Tibial nerve (tissue), 4 donors: Measurements from ENCODE around the gene MDM1. TPM values are rescaled to one million over a fixed set of nuclear protein-coding genes. Genes with fewer than 3 reads are reported as not detected.

ENCODE experiments used
- DNase-seq, 2 donors: peaks; one replicate each; pipeline ENCODE4 v3.0.0-alpha.2; 2019; ENCODE audit warnings: low spot score in 2 of 2
- H3K27ac ChIP-seq, 4 donors: fragments of 200-600 bp; sonication (generic) in 3 of 4; one replicate each; pipeline ENCODE4 v1.5.1; 2017 to 2019; ENCODE audit warnings: mild to moderate bottlenecking in 1 of 4
- H3K27me3 ChIP-seq, 2 donors: fragments of 200-600 bp; sonication (generic) in 1 of 2; one replicate each; pipeline versions ENCODE4 v1.5.1 to v1.6.0; 2017 to 2019
- H3K36me3 ChIP-seq, 3 donors: fragments of 200-600 bp; sonication (generic); one replicate each; pipeline ENCODE4 v1.5.1; 2018 to 2019
- H3K4me1 ChIP-seq, 4 donors: fragments of 200-600 bp; sonication (generic) in 3 of 4; one replicate each; pipeline ENCODE4 v1.5.1; 2017 to 2019
- H3K4me3 ChIP-seq, 4 donors: fragments of 200-600 bp; sonication (generic) in 3 of 4; one replicate each; pipeline ENCODE4 v1.5.1; 2017 to 2019; ENCODE audit warnings: mild to moderate bottlenecking in 1 of 4, moderate library complexity in 1 of 4
- H3K9me3 ChIP-seq, 4 donors: fragments of 200-600 bp; sonication (generic) in 3 of 4; one replicate each; pipeline ENCODE4 v1.5.1; 2017 to 2019
- CTCF ChIP-seq, 5 experiments: fragments of 200-600 bp in 3 of 5; fragments of 450-650 bp in 2 of 5; sonication (generic) in 3 of 5; IDR thresholded peaks; one replicate each; pipeline ENCODE4 v1.5.1; 2016 to 2019; ENCODE audit warnings: antibody characterized with exemption in 5 of 5, mild to moderate bottlenecking in 3 of 5, moderate library complexity in 2 of 5
- EP300 ChIP-seq, 2 donors: sonication (generic); formaldehyde crosslinking; IDR thresholded peaks; one replicate each; pipeline ENCODE4 v1.6.1; 2017; ENCODE audit warnings: antibody characterized with exemption in 2 of 2, mild to moderate bottlenecking in 1 of 2
- POLR2A ChIP-seq, 2 donors: fragments of 450-650 bp; IDR thresholded peaks; one replicate each; pipeline ENCODE4 v1.6.1; 2017; ENCODE audit warnings: antibody characterized with exemption in 2 of 2, mild to moderate bottlenecking in 2 of 2, moderate library complexity in 2 of 2
- WGBS, 2 donors: methylation state at CpG; one replicate each; pipeline ENCODE4 v1.1.5; 2018; 5-methylcytosine and 5-hydroxymethylcytosine counted together
- total RNA-seq, 4 donors: library from RNA; depleted of rRNA; stranded (reverse); fragments of >200 nt; gene quantifications; one replicate each; pipeline ENCODE4 v1.1.0, GENCODE V29; 2016

Gene MDM1
- total RNA-seq, 4 donors from 2014 or later: 11.2 to 49.8 (median 23.3) TPM

DNA sequence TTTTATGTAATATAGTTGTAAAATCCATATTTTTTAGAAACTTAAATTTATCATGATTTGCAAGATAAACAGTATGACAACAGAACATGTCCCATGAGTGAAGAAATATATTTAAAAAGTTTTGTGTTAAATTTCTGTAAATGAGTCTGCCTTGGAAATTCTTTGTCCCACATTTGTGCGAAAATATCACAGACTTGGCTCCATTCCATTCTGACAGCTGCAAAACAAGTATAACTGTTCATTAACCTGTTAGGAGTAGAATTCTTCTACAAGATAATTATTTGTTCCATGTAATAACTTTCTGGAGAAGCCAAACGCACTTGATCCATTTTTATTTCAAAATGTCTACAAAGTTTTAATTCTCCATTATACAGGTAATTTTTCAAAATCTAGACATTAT lies 37.9 kb downstream of the MDM1 start:
- Histone ChIP-seq H3K27ac (no peak overlapping the region), H3K27me3 (no peaks in the 10 kb centered on the region), H3K9me3 (no peaks in the 10 kb centered on the region), H3K36me3 (peaks cover 0 to 28% (median 0%) of the 10 kb centered on the region in 3 donors), H3K4me1 (peaks cover 0 to 7% (median 3%) of the 10 kb centered on the region in 4 donors), H3K4me3 (no peak overlapping the region)
- 23 to 24% methylated on average over 2 of the region's 2 CpGs for WGBS, 2 donors
- TF ChIP-seq POLR2A (IDR thresholded peaks at IDR 0.05): no peak
- no peak for TF ChIP-seq CTCF (IDR thresholded peaks at IDR 0.05)
- TF ChIP-seq EP300 (IDR thresholded peaks at IDR 0.05): no peak
- no peak for DNase-seq

DNA sequence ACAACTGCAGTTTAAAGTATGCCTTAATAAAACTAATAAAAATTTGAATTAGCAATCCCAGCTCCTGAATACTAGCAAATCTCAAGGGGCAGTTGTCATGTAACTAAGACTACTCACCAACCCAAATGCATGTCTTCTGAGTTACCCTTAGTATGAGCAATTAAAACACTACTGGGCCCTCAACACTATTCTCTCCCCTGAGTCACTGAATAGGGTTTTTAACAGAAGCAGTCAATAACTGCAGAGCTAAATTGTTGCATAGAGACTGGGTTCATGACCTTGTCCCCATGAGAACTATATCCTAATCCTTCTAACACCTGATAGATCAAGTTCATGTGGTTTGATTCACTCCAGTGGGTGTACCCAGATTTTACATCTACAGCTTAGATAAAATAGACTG lies 38.8 kb downstream of the MDM1 start:
- no peaks in the 10 kb centered on the region for H3K27me3 ChIP-seq
- no peaks in the 10 kb centered on the region for H3K9me3 ChIP-seq
- no peak overlapping the region for H3K4me3 ChIP-seq
- TF ChIP-seq CTCF (IDR thresholded peaks at IDR 0.05) (no peak), POLR2A (IDR thresholded peaks at IDR 0.05) (no peak), EP300 (IDR thresholded peaks at IDR 0.05) (no peak)
- peaks cover 0 to 19% (median 0%) of the 10 kb centered on the region in 3 donors for H3K36me3 ChIP-seq
- no peak overlapping the region for H3K27ac ChIP-seq
- no peak for DNase-seq
- peaks cover 0 to 7% (median 3%) of the 10 kb centered on the region in 4 donors for H3K4me1 ChIP-seq

- H3K4me1 ChIP-seq: peaks cover 0 to 7% (median 3%) of the 10 kb centered on the region in 4 donors
- 85 to 86% methylated on average over 9 of the region's 9 CpGs for WGBS, 2 donors
- no peak for DNase-seq
- peaks cover 0 to 11% (median 0%) of the 10 kb centered on the region in 3 donors for H3K36me3 ChIP-seq
- H3K27ac ChIP-seq: no peak overlapping the region
- H3K4me3 ChIP-seq: no peak overlapping the region
- no peaks in the 10 kb centered on the region for H3K9me3 ChIP-seq
- H3K27me3 ChIP-seq: no peaks in the 10 kb centered on the region
- TF ChIP-seq CTCF (IDR thresholded peaks at IDR 0.05) (no peak), POLR2A (IDR thresholded peaks at IDR 0.05) (no peak), EP300 (IDR thresholded peaks at IDR 0.05) (no peak)
Observed at GRCh38 chr12:68292151-68292943, 39.8 kb downstream of the MDM1 start.

DNA sequence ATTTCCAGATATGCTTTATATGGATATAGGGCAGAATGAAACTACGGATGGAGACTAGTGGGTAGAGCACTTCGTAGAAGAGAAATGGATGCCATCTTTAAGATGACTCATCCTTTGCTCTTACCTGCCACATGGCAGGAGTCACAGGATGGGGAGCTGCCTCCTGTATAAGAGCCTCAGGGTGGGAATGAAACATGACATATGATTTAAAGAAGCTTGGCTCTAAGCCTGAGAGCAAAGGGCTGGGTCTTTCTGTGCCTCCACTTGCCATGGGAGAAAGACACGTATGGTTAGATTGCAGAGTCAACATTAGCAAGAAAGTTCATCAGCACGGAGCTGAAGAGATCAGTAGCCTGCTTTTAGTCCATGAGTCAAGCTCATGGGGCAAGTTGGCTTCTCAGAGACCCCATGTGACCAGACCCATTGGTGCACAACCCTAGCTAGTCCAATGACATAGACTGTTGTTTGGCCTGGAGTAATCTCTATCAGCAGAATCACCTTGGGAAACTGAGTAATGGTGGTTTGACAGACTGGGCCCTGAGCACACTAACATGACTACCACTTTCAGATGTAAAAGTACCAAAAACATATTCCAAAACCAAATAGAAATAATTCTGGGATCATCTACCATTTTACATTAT lies 40.6 kb downstream of the MDM1 start:
- no peaks in the 10 kb centered on the region for H3K9me3 ChIP-seq
- H3K36me3 ChIP-seq: peaks cover 0 to 9% (median 0%) of the 10 kb centered on the region in 3 donors
- 86 to 94% methylated on average over 4 of the region's 4 CpGs for WGBS, 2 donors
- no peak for TF ChIP-seq CTCF (IDR thresholded peaks at IDR 0.05)
- TF ChIP-seq EP300 (IDR thresholded peaks at IDR 0.05): no peak
- no peak for TF ChIP-seq POLR2A (IDR thresholded peaks at IDR 0.05)
- no peak overlapping the region for H3K27ac ChIP-seq
- H3K27me3 ChIP-seq: no peaks in the 10 kb centered on the region
- DNase-seq: no peak
- no peak overlapping the region for H3K4me3 ChIP-seq
- H3K4me1 ChIP-seq: peaks cover 0 to 7% (median 3%) of the 10 kb centered on the region in 4 donors

GRCh38 chr12:68290126-68290525 lies 42.0 kb downstream of the MDM1 start:
- WGBS, 2 donors: 84% methylated on average over 6 of the region's 6 CpGs
- no peaks in the 10 kb centered on the region for H3K27me3 ChIP-seq
- peaks cover 0 to 7% (median 3%) of the 10 kb centered on the region in 4 donors for H3K4me1 ChIP-seq
- no peak for DNase-seq
- no peaks in the 10 kb centered on the region for H3K9me3 ChIP-seq
- no peak overlapping the region for H3K4me3 ChIP-seq
- H3K27ac ChIP-seq: no peak overlapping the region
- no peak for TF ChIP-seq EP300 (IDR thresholded peaks at IDR 0.05)
- no peak for TF ChIP-seq POLR2A (IDR thresholded peaks at IDR 0.05)
- no peak for TF ChIP-seq CTCF (IDR thresholded peaks at IDR 0.05)
- H3K36me3 ChIP-seq: no peaks in the 10 kb centered on the region
